ENCODE measurements around the gene ST14.

ST14 gene

GRCh38 chr11:130133716-130134115, 25.9 kb upstream of the ST14 start:
- no peak for DNase-seq (ENCODE audit: low read depth)
- no peak for TF ChIP-seq CTCF (IDR thresholded peaks at IDR 0.05; ENCODE audit: control insufficient read depth, extremely low read depth, insufficient read depth)
- H3K4me3 ChIP-seq (ENCODE audit: low read depth, low read length), result no peak overlapping the region

- H3K4me3 ChIP-seq (ENCODE audit: low read depth, low read length), result no peak overlapping the region
- TF ChIP-seq CTCF (IDR thresholded peaks at IDR 0.05; ENCODE audit: control insufficient read depth, extremely low read depth, insufficient read depth), result no peak
- no peak for DNase-seq (ENCODE audit: low read depth)
Measured at GRCh38 chr11:130136107-130136506, 23.5 kb upstream of the ST14 start.

- TF ChIP-seq CTCF (IDR thresholded peaks at IDR 0.05; ENCODE audit: control insufficient read depth, extremely low read depth, insufficient read depth), result no peak
- DNase-seq (ENCODE audit: low read depth), result no peak
- H3K4me3 ChIP-seq (ENCODE audit: low read depth, low read length), result no peak overlapping the region
Measured at GRCh38 chr11:130137999-130138398, 21.6 kb upstream of the ST14 start.

GRCh38 chr11:130139401-130139800, 20.2 kb upstream of the ST14 start:
- no peak overlapping the region for H3K4me3 ChIP-seq (ENCODE audit: low read depth, low read length)
- DNase-seq (ENCODE audit: low read depth), result no peak
- no peak for TF ChIP-seq CTCF (IDR thresholded peaks at IDR 0.05; ENCODE audit: control insufficient read depth, extremely low read depth, insufficient read depth)

GRCh38 chr11:130141561-130142341, 17.8 kb upstream of the ST14 start:
- no peak overlapping the region for H3K4me3 ChIP-seq (ENCODE audit: low read depth, low read length)
- DNase-seq (ENCODE audit: low read depth), result no peak
- TF ChIP-seq CTCF (IDR thresholded peaks at IDR 0.05; ENCODE audit: control insufficient read depth, extremely low read depth, insufficient read depth), result no peak

GRCh38 chr11:130144141-130144540, 15.4 kb upstream of the ST14 start:
- no peak for TF ChIP-seq CTCF (IDR thresholded peaks at IDR 0.05; ENCODE audit: control insufficient read depth, extremely low read depth, insufficient read depth)
- DNase-seq (ENCODE audit: low read depth), result no peak
- no peak overlapping the region for H3K4me3 ChIP-seq (ENCODE audit: low read depth, low read length)

GRCh38 chr11:130144861-130145281, 14.7 kb upstream of the ST14 start:
- TF ChIP-seq CTCF (IDR thresholded peaks at IDR 0.05; ENCODE audit: control insufficient read depth, extremely low read depth, insufficient read depth), result no peak
- DNase-seq (ENCODE audit: low read depth), result no peak
- no peak overlapping the region for H3K4me3 ChIP-seq (ENCODE audit: low read depth, low read length)
